ENCODE data around the gene KRT10.

The KRT10 gene

DNA sequence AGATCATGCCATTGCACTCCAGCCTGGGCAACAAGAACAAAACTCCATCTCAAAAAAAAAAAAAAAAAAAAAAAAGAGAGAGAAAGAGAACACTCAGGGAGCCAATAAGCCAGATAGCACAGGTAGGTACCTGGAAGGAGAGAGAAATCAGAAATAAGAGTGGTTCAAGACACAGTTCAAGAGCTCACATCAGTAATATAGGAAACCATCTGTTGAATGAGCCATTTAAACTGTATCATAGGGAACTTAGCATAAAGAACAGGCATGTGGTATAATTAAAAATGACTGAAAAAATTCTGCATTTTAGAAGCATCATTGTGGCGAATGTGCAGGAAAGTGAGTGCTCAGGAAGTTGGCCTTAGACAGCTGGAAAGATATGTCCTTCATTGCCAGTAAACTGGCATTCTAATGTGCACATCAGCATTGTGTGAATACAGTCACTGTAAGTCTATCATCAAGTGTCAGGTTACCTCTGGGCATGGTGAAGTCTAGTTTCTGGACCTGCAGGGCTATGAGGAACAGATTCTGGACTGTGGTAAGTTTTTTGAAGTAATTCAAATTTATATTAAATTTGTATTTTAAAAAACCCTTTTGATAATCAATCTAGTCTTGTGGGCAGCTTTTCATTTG lies 24.2 kb upstream of the KRT10 start:
- CTCF ChIA-PET: interaction anchor here (0.7 to 3.4 kb wide), 4 partner anchors 10 to 815 kb away, joined by 3 to 17 read pairs (median 3); no protein-coding TSS in a partner anchor
- TF ChIP-seq SCRT1 (tag by site-specific recombination; IDR thresholded peaks at IDR 0.05; ENCODE audit: borderline replicate concordance) (peak; percentile 74), ZNF660 (tag by site-specific recombination; IDR thresholded peaks at IDR 0.05) (no peak), WT1 (tag by site-specific recombination; IDR thresholded peaks at IDR 0.05) (no peak), ZNF112 (tag by site-specific recombination; IDR thresholded peaks at IDR 0.05) (no peak), ZFP37 (tag by site-specific recombination; IDR thresholded peaks at IDR 0.05) (no peak), SCRT2 (tag by site-specific recombination; IDR thresholded peaks at IDR 0.05) (peak; percentile 82), ZNF624 (tag by site-specific recombination; IDR thresholded peaks at IDR 0.05) (no peak), MYNN (tag by site-specific recombination; IDR thresholded peaks at IDR 0.05; ENCODE audit: borderline replicate concordance) (no peak), BCL11B (tag by site-specific recombination; IDR thresholded peaks at IDR 0.05; ENCODE audit: low read depth) (no peak), TCF7L2 (IDR thresholded peaks at IDR 0.05; ENCODE audit: borderline replicate concordance, low read depth, low read length) (no peak), BCL6B (tag by site-specific recombination; IDR thresholded peaks at IDR 0.05) (no peak), FEZF1 (tag by site-specific recombination; IDR thresholded peaks at IDR 0.05) (no peak), ZBTB20 (tag by site-specific recombination; IDR thresholded peaks at IDR 0.05) (no peak), ZNF585B (tag by site-specific recombination; IDR thresholded peaks at IDR 0.05) (no peak), GLIS2 (tag by site-specific recombination; IDR thresholded peaks at IDR 0.05) (no peak), ZNF677 (tag by site-specific recombination; IDR thresholded peaks at IDR 0.05) (no peak)
- no peak overlapping the region for H3K4me3 ChIP-seq (ENCODE audit: low read depth, low read length)
- H3K27ac ChIP-seq (ENCODE audit: extremely low read depth, low read depth, low read length): no peak overlapping the region
- no peaks in the 10 kb centered on the region for H3K4me1 ChIP-seq (ENCODE audit: control insufficient read depth, insufficient read depth, low read length)
- H3K9me3 ChIP-seq (ENCODE audit: control insufficient read depth, insufficient read depth, low read depth, low read length): no peaks in the 10 kb centered on the region
- POLR2A ChIA-PET: no interaction called here
- no peaks in the 10 kb centered on the region for H3K36me3 ChIP-seq (ENCODE audit: control insufficient read depth in 2 of 2, insufficient read depth in 1 of 2, low read length in 2 of 2)

DNA sequence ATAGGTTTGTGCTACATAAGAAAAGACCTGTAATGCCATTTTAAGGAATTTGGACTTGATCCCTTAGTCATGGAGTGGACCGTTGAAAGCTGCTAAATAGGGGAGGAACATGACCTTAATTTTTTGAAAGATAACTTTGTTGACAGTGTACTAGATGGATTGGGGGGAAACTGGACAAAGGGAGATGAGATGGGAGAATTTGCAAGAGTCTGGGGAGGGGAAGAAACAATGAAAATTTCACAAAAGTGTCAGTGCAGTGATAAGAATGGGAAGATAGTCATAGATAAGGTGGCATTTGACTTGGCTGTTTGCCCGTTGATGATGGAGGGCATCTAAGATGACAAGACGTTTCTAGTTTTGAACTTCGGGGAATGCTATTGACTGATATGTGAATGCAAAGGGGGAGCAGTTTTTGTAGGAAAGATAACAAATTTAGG lies 22.3 kb upstream of the KRT10 start:
- ChIA-PET POLR2A (no interaction called here), CTCF (interaction anchor here (0.5 to 1.8 kb wide), 7 partner anchors 12 to 818 kb away, joined by 3 to 12 read pairs (median 4); no protein-coding TSS in a partner anchor)
- H3K4me1 ChIP-seq (ENCODE audit: control insufficient read depth, insufficient read depth, low read length): no peaks in the 10 kb centered on the region
- H3K4me3 ChIP-seq (ENCODE audit: low read depth, low read length): no peak overlapping the region
- no peaks in the 10 kb centered on the region for H3K36me3 ChIP-seq (ENCODE audit: control insufficient read depth in 2 of 2, insufficient read depth in 1 of 2, low read length in 2 of 2)
- H3K27ac ChIP-seq (ENCODE audit: extremely low read depth, low read depth, low read length): no peak overlapping the region
- TF ChIP-seq ZNF23 (tag by site-specific recombination; IDR thresholded peaks at IDR 0.05; ENCODE audit: borderline replicate concordance) (no peak), ZNF692 (tag by site-specific recombination; IDR thresholded peaks at IDR 0.05) (no peak), ZNF658 (tag by site-specific recombination; IDR thresholded peaks at IDR 0.05) (no peak), GLIS1 (tag by site-specific recombination; IDR thresholded peaks at IDR 0.05) (no peak), ZNF624 (tag by site-specific recombination; IDR thresholded peaks at IDR 0.05) (no peak), ZNF670 (tag by site-specific recombination; IDR thresholded peaks at IDR 0.05; ENCODE audit: low read depth) (no peak), HOXD13 (CRISPR knock-in tag; IDR thresholded peaks at IDR 0.05; ENCODE audit: borderline replicate concordance) (no peak), ZNF600 (tag by site-specific recombination; IDR thresholded peaks at IDR 0.05) (no peak), ZNF2 (tag by site-specific recombination; IDR thresholded peaks at IDR 0.05) (no peak), PRDM1 (tag by site-specific recombination; IDR thresholded peaks at IDR 0.05) (no peak), ZNF394 (tag by site-specific recombination; IDR thresholded peaks at IDR 0.05; ENCODE audit: borderline replicate concordance) (no peak), ELK4 (IDR thresholded peaks at IDR 0.05; ENCODE audit: borderline replicate concordance, low read depth, low read length) (no peak)
- H3K9me3 ChIP-seq (ENCODE audit: control insufficient read depth, insufficient read depth, low read depth, low read length): no peaks in the 10 kb centered on the region

Measured in HEK293 (cell line).